GM10266 (cell line): ENCODE results near the gene PLA2G4B.

Source experiments
- DNase-seq: peaks from one replicate; pipeline ENCODE4 v3.0.0; 2012; ENCODE audit errors: extremely low spot score
- TF ChIP-seq, protein P1 (sequence below): IDR thresholded peaks from 2 replicates; pipeline ENCODE4 v1.5.1; 2012; ENCODE audit warnings: mild to moderate bottlenecking, low read depth; ENCODE audit not compliant: control insufficient read depth, insufficient read depth; ENCODE audit errors: missing control alignments

The PLA2G4B gene

DNA sequence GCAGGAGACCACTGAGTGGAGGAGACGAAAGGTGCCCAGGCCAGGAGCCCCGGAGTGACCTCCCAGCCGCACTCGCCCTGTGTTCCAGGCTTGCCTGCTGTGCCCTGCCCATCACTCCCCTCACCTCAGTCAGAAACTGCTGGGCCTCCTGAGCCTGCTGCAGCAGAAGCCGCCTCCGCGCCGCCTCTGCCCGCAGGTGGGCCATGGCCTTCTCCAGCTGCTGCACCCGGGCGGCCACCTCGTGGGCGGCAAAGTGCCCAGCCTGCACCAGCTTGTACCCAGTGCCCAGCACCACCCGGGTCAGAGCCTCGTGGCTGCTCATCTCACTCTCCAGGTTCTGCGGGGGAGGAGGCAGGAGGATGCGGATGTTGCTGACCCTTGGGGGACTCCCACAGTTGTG, 17.6 kb downstream of the PLA2G4B start:
- TF ChIP-seq, protein P1, sequence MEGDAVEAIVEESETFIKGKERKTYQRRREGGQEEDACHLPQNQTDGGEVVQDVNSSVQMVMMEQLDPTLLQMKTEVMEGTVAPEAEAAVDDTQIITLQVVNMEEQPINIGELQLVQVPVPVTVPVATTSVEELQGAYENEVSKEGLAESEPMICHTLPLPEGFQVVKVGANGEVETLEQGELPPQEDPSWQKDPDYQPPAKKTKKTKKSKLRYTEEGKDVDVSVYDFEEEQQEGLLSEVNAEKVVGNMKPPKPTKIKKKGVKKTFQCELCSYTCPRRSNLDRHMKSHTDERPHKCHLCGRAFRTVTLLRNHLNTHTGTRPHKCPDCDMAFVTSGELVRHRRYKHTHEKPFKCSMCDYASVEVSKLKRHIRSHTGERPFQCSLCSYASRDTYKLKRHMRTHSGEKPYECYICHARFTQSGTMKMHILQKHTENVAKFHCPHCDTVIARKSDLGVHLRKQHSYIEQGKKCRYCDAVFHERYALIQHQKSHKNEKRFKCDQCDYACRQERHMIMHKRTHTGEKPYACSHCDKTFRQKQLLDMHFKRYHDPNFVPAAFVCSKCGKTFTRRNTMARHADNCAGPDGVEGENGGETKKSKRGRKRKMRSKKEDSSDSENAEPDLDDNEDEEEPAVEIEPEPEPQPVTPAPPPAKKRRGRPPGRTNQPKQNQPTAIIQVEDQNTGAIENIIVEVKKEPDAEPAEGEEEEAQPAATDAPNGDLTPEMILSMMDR = no peak

DNA sequence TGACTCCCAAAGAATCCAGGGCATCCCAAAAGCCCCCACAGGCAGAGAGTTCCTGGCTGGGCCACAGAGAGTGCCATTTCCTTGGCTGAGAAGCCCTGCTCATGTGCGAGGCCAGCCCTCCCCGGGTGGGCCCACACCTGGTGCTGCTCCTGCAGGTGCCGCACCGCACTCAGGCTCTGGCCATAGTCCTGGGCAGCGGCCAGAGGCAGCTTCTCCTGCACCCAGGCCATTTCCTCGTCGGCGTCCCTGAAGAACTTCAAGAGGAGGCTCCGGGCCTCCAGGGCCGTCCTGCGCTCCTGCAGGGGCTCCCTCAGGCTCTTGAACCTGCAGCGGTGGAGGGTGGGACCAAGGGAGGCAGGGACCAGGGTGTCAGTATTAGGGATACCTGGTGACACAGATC, 18.1 kb downstream of the PLA2G4B start:
- TF ChIP-seq, protein P1 = no peak
- no peak for DNase-seq

More for the DNA sequence above, 17.6 kb downstream of the PLA2G4B start:
- no peak for DNase-seq

DNA sequence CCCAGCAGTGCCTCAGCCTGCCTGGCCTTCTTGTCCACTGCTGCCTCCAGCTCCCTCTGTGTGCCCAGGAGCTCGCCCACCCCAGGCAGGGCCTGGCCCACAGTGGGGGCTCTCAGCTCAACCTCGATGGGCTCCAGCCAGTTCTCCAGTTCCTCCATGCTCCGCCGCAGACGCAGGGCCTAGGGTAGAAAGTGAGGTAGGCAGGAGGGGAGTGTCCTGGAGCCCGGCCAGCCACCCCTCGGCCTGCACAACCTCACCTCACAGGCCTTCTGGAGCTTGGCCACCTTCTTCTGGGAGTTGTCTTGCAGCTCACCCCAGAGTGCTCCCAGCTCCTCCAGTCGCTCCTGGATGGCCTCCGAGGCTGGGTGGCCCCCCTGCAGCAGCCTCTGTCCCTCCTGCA, 18.7 kb downstream of the PLA2G4B start:
- DNase-seq = no peak
- TF ChIP-seq, protein P1 = no peak

DNA sequence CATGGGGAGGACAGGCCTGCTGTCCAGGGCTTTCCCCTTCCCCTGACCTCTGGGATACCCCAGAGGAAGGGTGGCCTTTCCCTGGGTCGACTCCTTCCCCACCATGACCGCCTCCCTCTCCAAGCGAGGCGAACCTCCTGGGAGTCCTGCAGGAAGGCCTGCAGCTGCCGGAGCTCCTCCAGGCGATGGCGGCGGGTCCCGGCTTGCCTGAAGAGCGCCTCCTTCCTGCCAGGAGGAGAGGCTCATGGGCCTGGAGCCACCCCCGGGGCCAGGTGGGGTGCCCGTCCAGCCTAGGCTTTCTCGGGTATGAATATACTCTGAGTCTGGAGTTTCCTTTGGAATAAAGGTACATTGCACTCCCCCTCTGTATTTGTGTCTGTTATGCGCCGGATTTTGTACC, 20.1 kb downstream of the PLA2G4B start:
- TF ChIP-seq, protein P1 = no peak
- no peak for DNase-seq

DNA sequence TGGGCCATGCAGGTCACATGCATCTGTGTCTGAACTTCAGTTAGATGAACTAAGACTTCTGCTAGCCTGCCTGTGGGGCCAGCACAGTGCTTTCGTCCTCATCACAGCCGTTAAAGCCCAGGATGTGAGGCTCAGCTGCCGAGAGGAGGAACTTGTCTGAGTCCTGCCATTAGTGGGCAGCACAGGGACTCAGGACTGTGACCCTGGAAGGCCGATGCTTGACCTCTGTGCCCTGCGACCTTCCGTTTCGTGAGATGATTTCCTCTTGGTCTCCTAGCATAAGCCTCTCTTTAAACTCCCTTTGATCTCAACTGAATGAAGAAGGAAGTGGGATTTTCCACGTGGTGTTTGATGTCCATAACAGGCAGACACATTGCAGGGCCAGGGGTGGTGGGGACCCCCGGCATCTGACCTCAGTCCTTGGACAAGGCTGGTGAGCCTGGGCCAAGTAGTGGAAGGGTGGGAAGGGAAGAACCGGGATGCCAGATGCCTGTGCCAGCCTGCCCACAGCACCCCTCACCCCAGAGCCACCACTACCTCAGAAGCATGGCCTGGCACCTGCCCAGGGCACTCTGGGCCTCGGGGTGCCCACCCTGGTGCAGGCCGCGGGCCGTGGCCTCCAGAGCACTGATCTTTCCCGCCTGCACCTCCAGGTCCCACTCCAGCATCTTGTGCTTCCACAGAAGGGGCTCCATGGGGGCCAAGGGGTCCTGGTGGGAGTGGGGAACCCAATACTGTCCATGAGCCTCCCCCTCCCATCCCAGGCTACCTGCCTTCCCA, 21.6 kb downstream of the PLA2G4B start:
- TF ChIP-seq, protein P1 = peak; percentile 36
- no peak for DNase-seq

DNA sequence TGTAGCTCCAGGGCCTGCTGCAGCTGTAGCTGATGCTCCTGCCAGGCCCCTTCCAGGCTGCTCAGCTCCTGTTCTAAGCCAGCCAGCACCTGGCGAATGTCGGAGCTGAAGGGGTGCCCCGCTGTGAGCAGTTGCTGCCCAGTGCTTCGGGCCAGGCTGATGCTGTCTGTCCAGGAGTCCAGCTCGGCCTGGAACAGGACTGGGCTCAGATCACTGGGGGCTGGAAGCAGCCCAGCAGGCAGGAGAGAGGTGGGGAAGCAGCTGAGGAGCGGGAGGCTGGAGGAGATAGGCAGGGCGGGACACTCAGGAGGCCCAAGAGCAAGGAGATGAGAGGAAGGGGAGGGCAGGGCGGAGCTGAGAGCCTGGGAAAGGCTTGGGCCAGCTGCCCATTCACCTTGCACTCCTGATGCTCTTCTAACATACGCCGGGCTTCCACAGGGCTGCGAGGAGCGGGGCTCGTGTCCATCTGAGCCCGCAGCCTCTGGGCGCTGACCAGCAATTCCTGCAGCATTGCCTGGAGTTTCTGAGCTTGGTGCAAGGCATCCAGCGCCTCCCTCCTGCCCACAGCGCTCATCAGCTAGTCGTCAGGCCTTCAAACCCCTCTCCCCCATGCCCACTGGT, 23.2 kb downstream of the PLA2G4B start:
- TF ChIP-seq, protein P1 = no peak
- DNase-seq = no peak

DNA sequence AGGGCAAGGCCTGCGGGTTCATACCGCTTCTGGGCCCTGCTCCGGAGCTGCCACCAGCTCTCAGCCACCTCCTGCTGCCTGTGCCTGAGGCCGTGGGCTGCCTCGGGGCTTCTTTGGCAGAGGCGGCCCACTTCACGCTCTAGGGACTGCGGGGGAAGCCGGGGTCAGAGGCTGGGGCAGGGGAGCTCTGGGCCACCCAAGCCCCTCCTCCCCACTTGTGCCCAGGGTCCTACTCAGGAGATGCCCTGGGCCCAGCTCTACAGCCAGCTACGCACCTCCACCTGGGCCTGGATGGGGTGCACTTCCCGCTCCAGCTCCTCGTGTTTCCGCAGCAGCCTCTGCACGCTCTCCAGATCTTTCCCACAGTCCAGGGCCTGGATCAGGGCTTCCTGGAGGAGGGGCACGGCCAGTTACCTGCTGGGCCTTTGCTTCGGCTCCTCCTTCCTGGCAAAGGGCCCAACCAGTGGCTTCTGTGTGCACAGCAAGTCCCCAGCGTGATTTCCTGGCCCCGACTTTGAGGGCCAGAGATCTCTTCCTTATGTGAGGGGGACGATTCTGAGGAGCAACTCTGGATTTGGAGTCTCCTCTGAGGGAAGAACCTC, 24.0 kb downstream of the PLA2G4B start:
- TF ChIP-seq, protein P1 = no peak
- no peak for DNase-seq
